Body of pancreas (tissue), 4 donors: ENCODE data around the gene MTHFD1.

Source experiments
- CTCF ChIP-seq, 7 experiments: fragments of 450-650 bp in 4 of 7; fragments of 200-600 bp in 3 of 7; sonication (generic) in 3 of 7; IDR thresholded peaks; one replicate each; pipeline ENCODE4 v1.5.1; 2016 to 2019; ENCODE audit warnings: antibody characterized with exemption in 7 of 7
- POLR2A ChIP-seq, 3 donors: fragments of 450-650 bp; IDR thresholded peaks; one replicate each; pipeline ENCODE4 v1.6.1; 2016; ENCODE audit warnings: antibody characterized with exemption in 3 of 3, mild to moderate bottlenecking in 2 of 3

GRCh38 chr14:64422756-64423155, 34.6 kb downstream of the MTHFD1 start:
- TF ChIP-seq CTCF (IDR thresholded peaks at IDR 0.05), result no peak
- TF ChIP-seq POLR2A (IDR thresholded peaks at IDR 0.05), result no peak
